ENCODE measurements around the gene ILK.
A peak's percentile ranks its signal among the peaks of the same experiment; 100 is the strongest.

Gene ILK

GRCh38 chr11:6594142-6594768, 9.3 kb upstream of the ILK start:
- Histone ChIP-seq H3K27ac (ENCODE audit: low read depth, low read length) (no peak overlapping the region), H3K4me3 (ENCODE audit: low read depth, low read length) (no peak overlapping the region), H2AFZ (ENCODE audit: low read length, unreplicated experiment) (no peak overlapping the region), H3K36me3 (ENCODE audit: insufficient read depth, low read length) (peaks cover 6% of the 10 kb centered on the region; the same call in 1 of the 2 replicates), H3K79me2 (ENCODE audit: control insufficient read depth, insufficient read depth, low read length, unreplicated experiment) (peaks cover 9% of the 10 kb centered on the region), H3K4me1 (ENCODE audit: control insufficient read depth, insufficient read depth, low read length, unreplicated experiment) (no peaks in the 10 kb centered on the region), H3K27me3 (ENCODE audit: insufficient read depth, low read length) (no peaks in the 10 kb centered on the region)

DNA sequence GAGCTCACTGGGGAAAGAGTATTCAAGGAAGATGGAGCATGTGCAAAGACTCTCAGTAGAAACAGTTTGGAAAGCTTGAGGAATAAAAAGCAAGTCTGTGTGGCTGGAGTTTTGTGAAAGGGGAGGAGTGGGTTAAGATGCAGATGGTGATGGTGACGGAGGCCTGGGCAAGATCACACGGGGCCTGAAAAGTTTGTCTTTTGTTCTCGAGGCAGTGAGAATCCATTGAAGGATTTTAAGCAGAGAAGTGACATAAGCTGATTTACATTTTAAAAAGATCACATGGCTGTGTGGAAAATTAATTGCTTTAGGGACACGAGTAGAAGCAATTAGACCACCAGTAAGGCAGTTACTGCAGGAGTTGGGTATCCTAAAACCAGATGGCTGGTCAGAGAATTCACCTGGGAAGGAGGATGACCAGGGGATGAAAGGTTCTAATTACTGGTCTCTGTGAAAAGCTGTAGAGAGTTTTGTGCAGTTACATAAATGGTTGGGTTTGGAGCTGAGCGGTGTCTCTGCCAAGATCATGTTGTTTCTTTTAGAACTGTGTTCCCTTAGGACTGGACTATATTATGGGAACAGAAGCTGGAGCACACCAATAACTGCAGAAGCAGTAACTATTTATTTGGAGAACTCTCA, 7.2 kb upstream of the ILK start:
- H3K36me3 ChIP-seq (ENCODE audit: insufficient read depth, low read length), result peaks cover 17% of the 10 kb centered on the region; the same call in 1 of the 2 replicates
- no peaks in the 10 kb centered on the region for H3K27me3 ChIP-seq (ENCODE audit: insufficient read depth, low read length)
- H3K4me3 ChIP-seq (ENCODE audit: low read depth, low read length), result no peak overlapping the region
- no peak overlapping the region for H3K27ac ChIP-seq (ENCODE audit: low read depth, low read length)
- no peak overlapping the region for H2AFZ ChIP-seq (ENCODE audit: low read length, unreplicated experiment)
- peaks cover 29% of the 10 kb centered on the region for H3K79me2 ChIP-seq (ENCODE audit: control insufficient read depth, insufficient read depth, low read length, unreplicated experiment)
- no peaks in the 10 kb centered on the region for H3K4me1 ChIP-seq (ENCODE audit: control insufficient read depth, insufficient read depth, low read length, unreplicated experiment)

GRCh38 chr11:6598555-6598954, 5.0 kb upstream of the ILK start:
- no peaks in the 10 kb centered on the region for H3K27me3 ChIP-seq (ENCODE audit: insufficient read depth, low read length)
- H2AFZ ChIP-seq (ENCODE audit: low read length, unreplicated experiment), result no peak overlapping the region
- peaks cover 17% of the 10 kb centered on the region; the same call in 1 of the 2 replicates for H3K36me3 ChIP-seq (ENCODE audit: insufficient read depth, low read length)
- peaks cover 50% of the 10 kb centered on the region for H3K79me2 ChIP-seq (ENCODE audit: control insufficient read depth, insufficient read depth, low read length, unreplicated experiment)
- H3K4me1 ChIP-seq (ENCODE audit: control insufficient read depth, insufficient read depth, low read length, unreplicated experiment), result peaks cover 10% of the 10 kb centered on the region
- no peak overlapping the region for H3K4me3 ChIP-seq (ENCODE audit: low read depth, low read length)
- H3K27ac ChIP-seq (ENCODE audit: low read depth, low read length), result no peak overlapping the region

GRCh38 chr11:6599449-6599848, 4.1 kb upstream of the ILK start:
- peaks cover 58% of the 10 kb centered on the region for H3K79me2 ChIP-seq (ENCODE audit: control insufficient read depth, insufficient read depth, low read length, unreplicated experiment)
- no peak overlapping the region for H3K4me3 ChIP-seq (ENCODE audit: low read depth, low read length)
- H2AFZ ChIP-seq (ENCODE audit: low read length, unreplicated experiment), result no peak overlapping the region
- H3K4me1 ChIP-seq (ENCODE audit: control insufficient read depth, insufficient read depth, low read length, unreplicated experiment), result peaks cover 10% of the 10 kb centered on the region
- no peaks in the 10 kb centered on the region for H3K27me3 ChIP-seq (ENCODE audit: insufficient read depth, low read length)
- H3K36me3 ChIP-seq (ENCODE audit: insufficient read depth, low read length), result peaks cover 17% of the 10 kb centered on the region; the same call in 1 of the 2 replicates
- no peak overlapping the region for H3K27ac ChIP-seq (ENCODE audit: low read depth, low read length)

GRCh38 chr11:6599881-6600390, 3.6 kb upstream of the ILK start:
- Histone ChIP-seq H3K4me1 (ENCODE audit: control insufficient read depth, insufficient read depth, low read length, unreplicated experiment) (peaks cover 10% of the 10 kb centered on the region), H3K79me2 (ENCODE audit: control insufficient read depth, insufficient read depth, low read length, unreplicated experiment) (peaks cover 63% of the 10 kb centered on the region)

GRCh38 chr11:6601041-6601461, 2.5 kb upstream of the ILK start:
- no peak overlapping the region for H2AFZ ChIP-seq (ENCODE audit: low read length, unreplicated experiment)
- no peak overlapping the region for H3K27ac ChIP-seq (ENCODE audit: low read depth, low read length)
- peaks cover 15% of the 10 kb centered on the region for H3K4me1 ChIP-seq (ENCODE audit: control insufficient read depth, insufficient read depth, low read length, unreplicated experiment)
- peaks cover 74% of the 10 kb centered on the region for H3K79me2 ChIP-seq (ENCODE audit: control insufficient read depth, insufficient read depth, low read length, unreplicated experiment)
- no peaks in the 10 kb centered on the region for H3K27me3 ChIP-seq (ENCODE audit: insufficient read depth, low read length)
- peaks cover 13% of the 10 kb centered on the region; the same call in 1 of the 2 replicates for H3K36me3 ChIP-seq (ENCODE audit: insufficient read depth, low read length)
- H3K4me3 ChIP-seq (ENCODE audit: low read depth, low read length), result no peak overlapping the region

More at GRCh38 chr11:6599881-6600390, 3.6 kb upstream of the ILK start:
- Histone ChIP-seq H2AFZ (ENCODE audit: low read length, unreplicated experiment) (no peak overlapping the region), H3K27me3 (ENCODE audit: insufficient read depth, low read length) (no peaks in the 10 kb centered on the region), H3K27ac (ENCODE audit: low read depth, low read length) (no peak overlapping the region), H3K4me3 (ENCODE audit: low read depth, low read length) (no peak overlapping the region), H3K36me3 (ENCODE audit: insufficient read depth, low read length) (peaks cover 17% of the 10 kb centered on the region; the same call in 1 of the 2 replicates)

- H2AFZ ChIP-seq (ENCODE audit: low read length, unreplicated experiment), result no peak overlapping the region
Observed at GRCh38 chr11:6602096-6602940, 1.3 kb upstream of the ILK start.

DNA sequence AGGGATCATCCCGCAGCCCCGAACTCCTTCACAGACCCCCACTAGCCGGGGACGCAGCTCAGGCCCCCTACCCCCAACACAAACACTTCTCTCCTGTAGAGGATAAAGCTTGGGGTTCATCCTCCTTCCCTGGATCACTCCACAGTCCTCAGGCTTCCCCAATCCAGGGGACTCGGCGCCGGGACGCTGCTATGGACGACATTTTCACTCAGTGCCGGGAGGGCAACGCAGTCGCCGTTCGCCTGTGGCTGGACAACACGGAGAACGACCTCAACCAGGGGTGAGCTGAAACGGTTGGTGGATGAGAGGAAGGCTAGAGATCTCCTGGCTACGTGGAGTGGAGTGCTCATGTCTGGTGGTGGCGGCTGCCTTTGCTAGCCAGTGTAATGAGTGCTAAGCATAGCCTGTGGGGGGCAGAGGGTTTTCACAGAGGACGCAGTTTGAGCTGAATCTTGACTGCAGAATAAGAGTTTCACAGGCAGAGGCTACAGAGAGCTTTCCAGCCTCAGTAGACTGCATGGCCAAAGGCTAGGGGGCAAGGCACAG, 580 bp downstream of the ILK start:
- H3K4me3 ChIP-seq (ENCODE audit: low read depth, low read length), result peak overlapping the region; percentile 84
- H2AFZ ChIP-seq (ENCODE audit: low read length, unreplicated experiment), result peak overlapping the region; percentile 51
- H3K4me1 ChIP-seq (ENCODE audit: control insufficient read depth, insufficient read depth, low read length, unreplicated experiment), result peaks cover 44% of the 10 kb centered on the region
- H3K27ac ChIP-seq (ENCODE audit: low read depth, low read length), result peak overlapping the region; percentile 85
- H3K27me3 ChIP-seq (ENCODE audit: insufficient read depth, low read length), result no peaks in the 10 kb centered on the region
- H3K36me3 ChIP-seq (ENCODE audit: insufficient read depth, low read length), result peaks cover 24% of the 10 kb centered on the region; the same call in 1 of the 2 replicates
- H3K79me2 ChIP-seq (ENCODE audit: control insufficient read depth, insufficient read depth, low read length, unreplicated experiment), result peaks cover 96% of the 10 kb centered on the region

More at GRCh38 chr11:6602096-6602940, 1.3 kb upstream of the ILK start:
- Histone ChIP-seq H3K27ac (ENCODE audit: low read depth, low read length) (no peak overlapping the region), H3K4me1 (ENCODE audit: control insufficient read depth, insufficient read depth, low read length, unreplicated experiment) (peaks cover 26% of the 10 kb centered on the region), H3K79me2 (ENCODE audit: control insufficient read depth, insufficient read depth, low read length, unreplicated experiment) (peaks cover 87% of the 10 kb centered on the region), H3K4me3 (ENCODE audit: low read depth, low read length) (peak overlapping the region; percentile 84), H3K36me3 (ENCODE audit: insufficient read depth, low read length) (peaks cover 13% of the 10 kb centered on the region; the same call in 1 of the 2 replicates), H3K27me3 (ENCODE audit: insufficient read depth, low read length) (no peaks in the 10 kb centered on the region)

- no peaks in the 10 kb centered on the region for H3K27me3 ChIP-seq (ENCODE audit: insufficient read depth, low read length)
- H3K79me2 ChIP-seq (ENCODE audit: control insufficient read depth, insufficient read depth, low read length, unreplicated experiment), result peaks cover 96% of the 10 kb centered on the region
- H3K36me3 ChIP-seq (ENCODE audit: insufficient read depth, low read length), result peaks cover 30% of the 10 kb centered on the region; the same call in 1 of the 2 replicates
- peak overlapping the region; percentile 84 for H3K4me3 ChIP-seq (ENCODE audit: low read depth, low read length)
- no peak overlapping the region for H2AFZ ChIP-seq (ENCODE audit: low read length, unreplicated experiment)
- peak overlapping the region; percentile 85 for H3K27ac ChIP-seq (ENCODE audit: low read depth, low read length)
- peaks cover 48% of the 10 kb centered on the region for H3K4me1 ChIP-seq (ENCODE audit: control insufficient read depth, insufficient read depth, low read length, unreplicated experiment)
Observed at GRCh38 chr11:6604790-6605189, 1.2 kb downstream of the ILK start.

All from ACC112 (cell line).